GM18517 (cell line): ENCODE measurements around the gene ZFPL1.

Experiments used
- ATAC-seq: cut with Tn5 transposase; IDR thresholded peaks from one replicate; pipeline ENCODE4 v1.9.1; 2021; ENCODE audit warnings: mild to moderate bottlenecking, moderate library complexity; ENCODE audit not compliant: unreplicated experiment

Gene ZFPL1

GRCh38 chr11:65126624-65127274 lies 42.7 kb downstream of the ZFPL1 start:
- no peak for ATAC-seq

GRCh38 chr11:65127473-65128181 lies 43.6 kb downstream of the ZFPL1 start:
- no peak for ATAC-seq

GRCh38 chr11:65128182-65129145 lies 44.4 kb downstream of the ZFPL1 start:
- no peak for ATAC-seq

- no peak for ATAC-seq
Observed at GRCh38 chr11:65129649-65130441, 45.8 kb downstream of the ZFPL1 start.

GRCh38 chr11:65130631-65131416 lies 46.8 kb downstream of the ZFPL1 start:
- ATAC-seq: no peak

GRCh38 chr11:65131417-65131776 lies 47.4 kb downstream of the ZFPL1 start:
- no peak for ATAC-seq

- no peak for ATAC-seq
Observed at GRCh38 chr11:65131895-65132237, 47.8 kb downstream of the ZFPL1 start.

GRCh38 chr11:65132238-65132987 lies 48.4 kb downstream of the ZFPL1 start:
- ATAC-seq: no peak

- ATAC-seq: no peak
Observed at GRCh38 chr11:65132988-65133700, 49.1 kb downstream of the ZFPL1 start.

- ATAC-seq: no peak
Observed at GRCh38 chr11:65133724-65134123, 49.7 kb downstream of the ZFPL1 start.

- ATAC-seq: peak; percentile 49
Observed at GRCh38 chr11:65134240-65134951, 50.4 kb downstream of the ZFPL1 start, which contains the start of gene SYVN1. SYVN1 (minus strand) TSS chr11:65134519; CDS start chr11:65133601, 918 bp downstream.

- ATAC-seq: peak; percentile 66
Observed at GRCh38 chr11:65134952-65135632, 51.1 kb downstream of the ZFPL1 start.

- ATAC-seq: no peak
Observed at GRCh38 chr11:65135633-65136145, 51.7 kb downstream of the ZFPL1 start.

GRCh38 chr11:65136515-65137096 lies 52.6 kb downstream of the ZFPL1 start:
- ATAC-seq: no peak
